K562 (cell line): ENCODE data around the gene MCC. TPM values are rescaled to one million over a fixed set of nuclear protein-coding genes. Genes with fewer than 3 reads are reported as not detected.

Experiments
- ATAC-seq: fragments of 200-7000 bp; cut with Tn5 transposase; 3 replicates; pipeline ENCODE4 v1.9.1; 2020; ENCODE audit warnings: moderate library complexity
- BruUV-seq: library from RNA; stranded (reverse); fragments of 400-500 nt; replicated peaks from 2 replicates; lab custom pipeline; 2021; lab: Mats Ljungman, UMichigan
- CTCF ChIA-PET: fragments of 300-600 bp; formaldehyde crosslinking; extraction: SDS; loops from one replicate; lab custom pipeline; 2021; ENCODE audit warnings: low intra/inter-chr PET ratio; lab: Yijun Ruan, JAX
- POLR2A ChIA-PET: fragments of 300-600, 350-650 bp; sonication (Branson Sonifier 250); formaldehyde crosslinking; extraction: SDS; loops from one replicate; lab custom pipeline; 2021; ENCODE audit warnings: antibody characterized with exemption, inconsistent platforms; lab: Yijun Ruan, JAX
- DNase-seq, 4 experiments: peaks; one replicate each; pipeline versions ENCODE4 v3.0.0 to v3.0.0-alpha.2; 2011 to 2018; ENCODE audit warnings: low spot score in 3 of 4, mixed read lengths in 3 of 4; ENCODE audit errors: extremely low read depth in 1 of 4
- FAIRE-seq: peaks from 2 replicates; lab custom pipeline; 2011; peaks lifted over from hg19 to GRCh38; lab: Jason Lieb, UNC
- H2AFZ ChIP-seq: 2 replicates; pipeline ENCODE4 v1.6.0; 2011; ENCODE audit warnings: low read depth, low read length, control low read depth, inconsistent platforms
- H3K27ac ChIP-seq: fragments of 200-600 bp; 3 replicates; pipeline ENCODE4 v1.8.0; 2011; ENCODE audit warnings: low read depth, mild to moderate bottlenecking, control low read depth, inconsistent platforms, low read length, moderate library complexity, mixed read lengths; ENCODE audit errors: extremely low read depth
- H3K27me3 ChIP-seq, 2 experiments: fragments of 300-600 bp in 1 of 2; 2 replicates in 1 of 2; 3 replicates in 1 of 2; pipeline versions ENCODE4 v1.6.0 to v1.8.0; 2011; ENCODE audit warnings: inconsistent platforms in 2 of 2, low read length in 2 of 2, mild to moderate bottlenecking in 1 of 2, mixed read lengths in 1 of 2, moderate library complexity in 1 of 2; ENCODE audit not compliant: control insufficient read depth in 2 of 2, insufficient read depth in 2 of 2
- H3K36me3 ChIP-seq: fragments of 300-600 bp; 3 replicates; pipeline ENCODE4 v1.8.0; 2011; ENCODE audit warnings: mild to moderate bottlenecking, low read length, inconsistent platforms; ENCODE audit not compliant: control insufficient read depth, insufficient read depth
- H3K4me1 ChIP-seq, 2 experiments: fragments of 200-600 bp in 1 of 2; replicated peaks in 1 of 2; 2 replicates in 1 of 2; 3 replicates in 1 of 2; pipeline versions ENCODE4 v1.5.1 to v1.8.0; 2011; ENCODE audit warnings: inconsistent platforms in 2 of 2, low read length in 2 of 2, mild to moderate bottlenecking in 1 of 2, mixed read lengths in 1 of 2, moderate library complexity in 1 of 2; ENCODE audit not compliant: control insufficient read depth in 2 of 2, insufficient read depth in 2 of 2
- H3K4me2 ChIP-seq: 2 replicates; pipeline ENCODE4 v1.6.1; 2011; ENCODE audit warnings: low read length, control low read depth, inconsistent platforms, mixed read lengths; ENCODE audit not compliant: insufficient read depth
- H3K4me3 ChIP-seq: fragments of 200-600 bp; sonication (generic), shearing (Covaris generic); 2 replicates; pipeline ENCODE4 v1.5.1; 2016; ENCODE audit warnings: control low read depth, inconsistent platforms
- H3K79me2 ChIP-seq: fragments of 200-600 bp; 3 replicates; pipeline ENCODE4 v1.8.0; 2011; ENCODE audit warnings: low read length, inconsistent platforms; ENCODE audit not compliant: control insufficient read depth, insufficient read depth
- H3K9ac ChIP-seq, 2 experiments: 2 replicates each; pipeline versions ENCODE4 v1.6.0 to v1.6.1; 2011; ENCODE audit warnings: low read depth in 2 of 2, low read length in 2 of 2, control low read depth in 1 of 2, inconsistent platforms in 1 of 2, mild to moderate bottlenecking in 1 of 2, mixed read lengths in 1 of 2; ENCODE audit not compliant: insufficient read depth in 1 of 2
- H3K9me1 ChIP-seq: one replicate; pipeline ENCODE4 v1.6.0; 2011; ENCODE audit warnings: inconsistent platforms, mild to moderate bottlenecking, low read length, moderate library complexity; ENCODE audit not compliant: control insufficient read depth, insufficient read depth
- H3K9me3 ChIP-seq: replicated peaks from 2 replicates; pipeline ENCODE4 v1.5.1; 2011; ENCODE audit warnings: low read depth, low read length, inconsistent platforms; ENCODE audit not compliant: control insufficient read depth, insufficient read depth
- H4K20me1 ChIP-seq: replicated peaks from 2 replicates; pipeline ENCODE4 v1.6.1; 2011; ENCODE audit warnings: low read length, inconsistent platforms, mixed read lengths; ENCODE audit not compliant: control insufficient read depth, insufficient read depth
- MLLT1 ChIP-seq, 2 experiments: fragments of 450-650 bp; IDR thresholded peaks; 2 replicates each; pipeline ENCODE4 v1.6.1; 2016
- RREB1 ChIP-seq: fragments of 250-450 bp; sonication (Bioruptor Pico); IDR thresholded peaks from 2 replicates; pipeline ENCODE4 v1.4.0; 2020
- ZHX1 ChIP-seq: fragments of 150-350 bp; conservative IDR thresholded peaks from 2 replicates; pipeline ENCODE4 v1.6.1; 2014; ENCODE audit warnings: low read length
- WGBS: fragments of 100-300 bp; shearing (Covaris generic); methylation state at CpG from one replicate; pipeline ENCODE4 v1.1.6; 2016; ENCODE audit warnings: low coverage, mixed read lengths; ENCODE audit not compliant: insufficient coverage; ENCODE audit errors: missing lambda C conversion rate; 5-methylcytosine and 5-hydroxymethylcytosine counted together
- in situ Hi-C: fragments of 300-500 bp; cut with MboI; formaldehyde crosslinking; loops from 4 replicates; pipeline ENCODE4 v1.15.0; 2018; ENCODE audit warnings: inconsistent platforms, mixed read lengths
- intact Hi-C: fragments of 100-400 bp; cut with micrococcal nuclease; formaldehyde crosslinking; loops from 2 replicates; pipeline ENCODE4 v1.14.2; 2022
- polyA plus RNA-seq, 8 experiments: library from polyadenylated mRNA; depleted of rRNA in 4 of 8; stranded (reverse) in 5 of 8; unstranded in 3 of 8; fragments of >200 nt; fragmentation: Nextera tagmentation in 2 of 8; fragmentation: Illumina TruSeq in 1 of 8; extraction: Ambion mirVana in 2 of 8; extraction: Trizol in 1 of 8; gene quantifications; 2 replicates each; pipeline versions ENCODE4 v1.2.1 to v1.2.3, GENCODE V29; 2011 to 2014; ENCODE audit warnings: inconsistent platforms in 1 of 8, missing spikeins in 1 of 8
- total RNA-seq, 7 experiments: library from RNA; depleted of rRNA in 6 of 7; stranded (reverse); fragments of >200 nt in 6 of 7; fragmentation: Illumina TruSeq in 2 of 7; extraction: Trizol in 2 of 7; gene quantifications; 2 replicates each; pipeline versions ENCODE4 v1.2.1 to v1.2.3, GENCODE V29; 2011 to 2021; ENCODE audit warnings: low replicate concordance in 1 of 7

MCC gene
- total and polyA plus RNA-seq, 9 of the 15 experiments (the other 6 are each of a cell fraction or from before 2014, with no cell fraction given) = 0.04 to 0.24 (median 0.06) TPM; not detected in 1

GRCh38 chr5:113375480-113376060, 112.7 kb downstream of the MCC start:
- Histone ChIP-seq H3K36me3 (no peaks in the 10 kb centered on the region), H2AFZ (no peak overlapping the region), H3K9me3 (no peaks in the 10 kb centered on the region), H3K4me2 (no peak overlapping the region), H3K79me2 (no peaks in the 10 kb centered on the region), H3K4me3 (no peak overlapping the region), H4K20me1 (no peaks in the 10 kb centered on the region), H3K9ac (no peak overlapping the region), H3K27me3 (no peaks in the 10 kb centered on the region; a peak in 1 of 5 replicates), H3K4me1 (no peaks in the 10 kb centered on the region), H3K27ac (no peak overlapping the region), H3K9me1 (no peaks in the 10 kb centered on the region)
- 0% methylated on average over 3 of the region's 3 CpGs for WGBS
- intact Hi-C loops = no loop called here
- FAIRE-seq (no peak), ATAC-seq (no peak), DNase-seq (no peak)
- in situ Hi-C loops = no loop called here
- CTCF ChIA-PET = no interaction called here
- BruUV-seq = no TSS peak
- POLR2A ChIA-PET = no interaction called here
- no peak for TF ChIP-seq MLLT1 (IDR thresholded peaks at IDR 0.05)
- no peak for TF ChIP-seq ZHX1
- TF ChIP-seq RREB1 (CRISPR knock-in tag) = no peak
